Gastroesophageal sphincter (tissue), 4 donors: ENCODE results near the gene FHDC1. TPM values are rescaled to one million over a fixed set of nuclear protein-coding genes. Genes with fewer than 3 reads are reported as not detected.

ENCODE experiments used
- ATAC-seq: fragments of 150-250 bp; one replicate; pipeline ENCODE4 v1.9.1; 2016; ENCODE audit warnings: mild to moderate bottlenecking, moderate library complexity
- H3K27ac ChIP-seq, 4 donors: fragments of 200-600 bp; sonication (generic) in 3 of 4; 1 replicate in 3 of 4; 2 replicates in 1 of 4; pipeline ENCODE4 v1.5.1; 2016 to 2019
- H3K27me3 ChIP-seq: fragments of 200-600 bp; sonication (generic); one replicate; pipeline ENCODE4 v1.5.1; 2019
- H3K36me3 ChIP-seq, 2 donors: fragments of 200-600 bp; sonication (generic); one replicate each; pipeline ENCODE4 v1.5.1; 2019; ENCODE audit warnings: control low read depth in 1 of 2
- H3K4me1 ChIP-seq, 3 donors: fragments of 200-600 bp; sonication (generic); 1 replicate in 2 of 3; 2 replicates in 1 of 3; pipeline ENCODE4 v1.5.1; 2016 to 2019; ENCODE audit warnings: control low read depth in 2 of 3
- H3K4me3 ChIP-seq, 2 donors: fragments of 200-600 bp; sonication (generic); one replicate each; pipeline ENCODE4 v1.5.1; 2019; ENCODE audit warnings: mild to moderate bottlenecking in 1 of 2, moderate library complexity in 1 of 2
- H3K9me3 ChIP-seq, 3 donors: fragments of 200-600 bp; sonication (generic); one replicate each; pipeline ENCODE4 v1.5.1; 2017 to 2019; ENCODE audit warnings: control low read depth in 2 of 3
- EP300 ChIP-seq: sonication (generic); formaldehyde crosslinking; IDR thresholded peaks from one replicate; pipeline ENCODE4 v1.6.1; 2017; ENCODE audit warnings: antibody characterized with exemption, mild to moderate bottlenecking
- POLR2A ChIP-seq, 2 donors: fragments of 450-650 bp; IDR thresholded peaks; one replicate each; pipeline ENCODE4 v1.6.1; 2017; ENCODE audit warnings: antibody characterized with exemption in 2 of 2, mild to moderate bottlenecking in 2 of 2, moderate library complexity in 1 of 2
- POLR2AphosphoS5 ChIP-seq: sonication (generic); formaldehyde crosslinking; IDR thresholded peaks from one replicate; pipeline ENCODE4 v1.6.1; 2017; ENCODE audit warnings: antibody characterized with exemption
- WGBS, 2 donors: methylation state at CpG; one replicate each; pipeline ENCODE4 v1.1.5; 2018; ENCODE audit warnings: low coverage in 1 of 2; 5-methylcytosine and 5-hydroxymethylcytosine counted together
- total RNA-seq, 4 donors: library from RNA; depleted of rRNA; stranded (reverse); fragments of >200 nt; gene quantifications; one replicate each; pipeline ENCODE4 v1.1.0, GENCODE V29; 2016
- TF ChIP-seq, protein P1 (sequence below), 4 experiments: fragments of 200-600 bp in 2 of 4; fragments of 450-650 bp in 2 of 4; sonication (generic) in 1 of 4; IDR thresholded peaks; one replicate each; pipeline ENCODE4 v1.5.1; 2017 to 2019; ENCODE audit warnings: antibody characterized with exemption in 4 of 4, mild to moderate bottlenecking in 2 of 4, moderate library complexity in 2 of 4

The FHDC1 gene
- total RNA-seq, 4 donors from 2014 or later: 0.62 to 1.8 (median 1.3) TPM

DNA sequence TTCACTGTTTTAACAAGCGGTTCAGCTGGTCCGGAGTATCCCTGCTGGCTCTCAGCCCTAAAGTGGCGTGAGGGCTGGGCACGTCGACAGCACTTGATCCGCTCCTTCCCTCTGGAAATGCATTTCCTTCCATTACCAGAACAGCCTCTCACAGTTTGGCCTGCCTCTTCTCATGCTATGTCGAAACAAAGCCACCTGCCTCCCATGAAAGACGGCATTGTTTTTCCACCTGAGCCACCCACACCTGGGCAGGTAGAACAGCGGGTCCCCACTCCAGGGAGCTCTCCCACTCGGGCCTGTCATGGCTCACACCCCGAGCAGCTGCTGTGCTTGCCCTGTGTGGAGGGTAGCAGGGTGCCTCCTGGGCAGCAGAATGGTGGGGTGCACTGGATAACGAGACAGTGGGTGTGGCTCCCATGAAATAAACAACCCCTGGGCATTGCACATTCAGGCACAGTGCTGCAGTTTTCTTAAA is 86.2 kb downstream of the FHDC1 start:
- H3K27ac ChIP-seq: no peak overlapping the region
- no peak for TF ChIP-seq POLR2AphosphoS5
- no peaks in the 10 kb centered on the region for H3K4me1 ChIP-seq
- 85 to 93% methylated on average over 4 to 5 of the region's 12 CpGs for WGBS, 2 donors
- H3K9me3 ChIP-seq: no peaks in the 10 kb centered on the region
- no peak for ATAC-seq
- no peaks in the 10 kb centered on the region for H3K27me3 ChIP-seq
- H3K36me3 ChIP-seq: no peaks in the 10 kb centered on the region
- H3K4me3 ChIP-seq: no peak overlapping the region

DNA sequence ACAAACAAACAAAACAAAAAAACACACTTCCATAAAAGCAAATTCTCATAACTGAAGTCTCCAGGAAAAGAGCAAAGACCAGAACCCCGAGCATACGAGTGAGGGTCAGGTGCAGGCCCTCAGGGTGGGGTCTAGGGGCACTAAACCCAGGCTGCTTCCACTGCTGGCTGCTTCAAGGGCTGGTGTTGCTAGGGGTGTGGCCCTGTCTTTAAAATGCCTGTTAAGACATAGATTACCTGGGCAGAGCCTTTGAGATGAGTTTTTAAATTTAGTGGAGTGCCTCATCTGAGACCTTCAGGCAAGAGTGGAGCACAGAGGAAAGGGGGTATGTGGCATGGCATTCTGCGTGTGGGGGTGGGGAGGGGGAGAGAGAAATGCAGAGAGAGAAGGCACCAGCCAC is 87.0 kb downstream of the FHDC1 start:
- no peak for TF ChIP-seq POLR2AphosphoS5
- no peak for TF ChIP-seq POLR2A (IDR thresholded peaks at IDR 0.05)
- TF ChIP-seq, protein P1, sequence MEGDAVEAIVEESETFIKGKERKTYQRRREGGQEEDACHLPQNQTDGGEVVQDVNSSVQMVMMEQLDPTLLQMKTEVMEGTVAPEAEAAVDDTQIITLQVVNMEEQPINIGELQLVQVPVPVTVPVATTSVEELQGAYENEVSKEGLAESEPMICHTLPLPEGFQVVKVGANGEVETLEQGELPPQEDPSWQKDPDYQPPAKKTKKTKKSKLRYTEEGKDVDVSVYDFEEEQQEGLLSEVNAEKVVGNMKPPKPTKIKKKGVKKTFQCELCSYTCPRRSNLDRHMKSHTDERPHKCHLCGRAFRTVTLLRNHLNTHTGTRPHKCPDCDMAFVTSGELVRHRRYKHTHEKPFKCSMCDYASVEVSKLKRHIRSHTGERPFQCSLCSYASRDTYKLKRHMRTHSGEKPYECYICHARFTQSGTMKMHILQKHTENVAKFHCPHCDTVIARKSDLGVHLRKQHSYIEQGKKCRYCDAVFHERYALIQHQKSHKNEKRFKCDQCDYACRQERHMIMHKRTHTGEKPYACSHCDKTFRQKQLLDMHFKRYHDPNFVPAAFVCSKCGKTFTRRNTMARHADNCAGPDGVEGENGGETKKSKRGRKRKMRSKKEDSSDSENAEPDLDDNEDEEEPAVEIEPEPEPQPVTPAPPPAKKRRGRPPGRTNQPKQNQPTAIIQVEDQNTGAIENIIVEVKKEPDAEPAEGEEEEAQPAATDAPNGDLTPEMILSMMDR (IDR thresholded peaks at IDR 0.05): no peak
- TF ChIP-seq EP300: no peak
- WGBS, 2 donors: 42 to 50% methylated on average over 2 of the region's 3 CpGs
- Histone ChIP-seq H3K4me1 (no peaks in the 10 kb centered on the region), H3K36me3 (no peaks in the 10 kb centered on the region), H3K27me3 (no peaks in the 10 kb centered on the region), H3K9me3 (peaks cover 0 to 3% (median 0%) of the 10 kb centered on the region in 3 donors), H3K27ac (no peak overlapping the region), H3K4me3 (no peak overlapping the region)
- no peak for ATAC-seq

DNA sequence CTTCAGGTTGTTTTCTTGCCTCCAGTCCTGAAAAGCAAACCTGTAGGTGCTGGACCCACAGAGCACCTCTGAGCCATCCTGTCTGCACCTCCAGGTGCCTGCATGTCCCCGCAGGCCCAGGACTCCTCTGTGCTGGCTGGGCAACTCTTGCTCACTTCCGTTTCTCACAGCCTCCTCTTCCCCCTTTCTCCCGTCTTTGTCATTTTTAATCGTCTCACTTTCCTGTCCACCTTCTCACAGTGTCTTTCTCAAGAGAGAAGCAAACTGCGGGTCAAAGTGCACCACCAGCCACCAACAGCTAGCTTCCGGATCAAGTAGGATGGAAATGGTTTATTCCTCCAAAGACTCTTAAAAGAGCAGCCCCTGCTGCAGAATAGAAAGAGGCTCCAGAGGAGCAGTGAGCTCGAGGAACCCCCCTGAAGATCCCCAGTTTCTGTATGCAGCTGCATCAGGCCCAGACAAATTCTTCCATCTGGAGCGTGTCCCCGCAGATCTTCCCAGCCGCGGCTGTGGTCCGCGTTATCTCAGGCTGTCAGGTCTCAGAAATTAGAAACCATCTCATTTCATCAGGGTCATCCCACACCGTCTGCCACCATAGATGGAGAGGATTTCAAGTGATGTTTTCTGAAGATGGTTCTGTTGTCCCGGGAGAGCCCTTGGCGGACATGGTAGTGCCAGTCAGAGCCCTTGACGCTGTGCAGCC is 87.7 kb downstream of the FHDC1 start:
- Histone ChIP-seq H3K27ac (no peak overlapping the region), H3K27me3 (no peaks in the 10 kb centered on the region), H3K4me1 (no peaks in the 10 kb centered on the region), H3K4me3 (no peak overlapping the region), H3K9me3 (peaks cover 0 to 10% (median 0%) of the 10 kb centered on the region in 3 donors), H3K36me3 (no peaks in the 10 kb centered on the region)
- ATAC-seq: no peak
- 77 to 89% methylated on average over 5 to 8 of the region's 17 CpGs for WGBS, 2 donors
- TF ChIP-seq, protein P1 (IDR thresholded peaks at IDR 0.05): no peak
- TF ChIP-seq POLR2A (IDR thresholded peaks at IDR 0.05) (no peak), EP300 (no peak), POLR2AphosphoS5 (no peak)

DNA sequence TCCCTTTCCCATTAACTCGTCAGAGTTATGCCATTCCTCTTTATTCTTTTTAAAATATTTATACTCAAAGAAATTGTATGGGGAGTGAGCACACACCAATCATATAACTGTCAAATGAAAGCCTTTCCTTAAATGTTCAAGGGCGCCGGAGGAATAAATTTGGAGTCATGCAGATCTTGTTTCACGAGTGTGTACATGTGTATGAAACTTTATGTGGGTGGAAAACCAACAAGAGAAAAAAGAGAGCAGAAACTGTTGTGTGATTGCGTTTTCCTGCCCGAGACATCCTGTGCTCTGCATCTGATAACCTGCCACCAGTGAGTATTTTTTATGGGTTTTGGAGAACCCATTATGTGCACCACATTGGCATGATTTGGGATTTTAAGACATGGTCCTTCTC is 88.3 kb downstream of the FHDC1 start:
- WGBS, 2 donors: 55 to 92% methylated on average over 5 to 6 of the region's 6 CpGs

DNA sequence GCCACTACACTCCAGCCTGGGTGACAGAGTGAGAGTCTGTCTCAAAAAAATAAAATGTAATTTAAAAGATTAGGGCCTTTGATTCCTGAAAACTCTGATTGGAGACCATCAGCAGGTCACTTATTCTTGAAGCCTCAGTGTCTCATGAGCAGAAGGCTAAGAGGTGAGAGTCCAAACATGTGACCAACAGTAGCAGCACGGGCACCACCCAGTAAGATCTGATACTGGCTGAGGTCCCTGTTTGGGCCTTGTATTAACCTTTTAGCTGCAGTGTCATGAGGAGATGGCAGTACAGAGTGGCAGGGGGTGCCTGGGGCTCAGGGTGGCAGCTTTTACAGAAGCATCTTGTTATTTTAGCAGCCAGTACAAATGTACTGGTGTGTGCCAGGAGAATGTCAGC is 89.3 kb downstream of the FHDC1 start:
- Histone ChIP-seq H3K4me3 (no peak overlapping the region), H3K27ac (no peak overlapping the region), H3K27me3 (no peaks in the 10 kb centered on the region), H3K36me3 (no peaks in the 10 kb centered on the region), H3K4me1 (no peaks in the 10 kb centered on the region), H3K9me3 (peaks cover 0 to 26% (median 0%) of the 10 kb centered on the region in 3 donors)
- TF ChIP-seq, protein P1 (IDR thresholded peaks at IDR 0.05): no peak
- TF ChIP-seq POLR2A (IDR thresholded peaks at IDR 0.05): no peak
- TF ChIP-seq EP300: no peak
- TF ChIP-seq POLR2AphosphoS5: no peak
- WGBS, 2 donors: 33% methylated on average over 1 of the region's 1 CpG; no CpG with 5 or more reads in 1 of the 2 donors
- ATAC-seq: no peak

More for the DNA sequence above, 88.3 kb downstream of the FHDC1 start:
- H3K9me3 ChIP-seq: peaks cover 0 to 17% (median 0%) of the 10 kb centered on the region in 3 donors
- no peak overlapping the region for H3K27ac ChIP-seq
- no peak for ATAC-seq
- no peaks in the 10 kb centered on the region for H3K36me3 ChIP-seq
- TF ChIP-seq POLR2A (IDR thresholded peaks at IDR 0.05): no peak
- TF ChIP-seq, protein P1 (IDR thresholded peaks at IDR 0.05): no peak
- TF ChIP-seq EP300: no peak
- no peak for TF ChIP-seq POLR2AphosphoS5
- no peaks in the 10 kb centered on the region for H3K4me1 ChIP-seq
- H3K27me3 ChIP-seq: no peaks in the 10 kb centered on the region
- no peak overlapping the region for H3K4me3 ChIP-seq
